Measurements from ENCODE around the gene PSMB5. TPM values are rescaled to one million over a fixed set of nuclear protein-coding genes. Genes with fewer than 3 reads are reported as not detected.

Gene PSMB5
- polyA plus RNA-seq, 1 experiment: 282 TPM

GRCh38 chr14:23021889-23022442 is 12.7 kb downstream of the PSMB5 start:
- no peak for DNase-seq (ENCODE audit: low read depth, low spot score)
- no peak for TF ChIP-seq CTCF (IDR thresholded peaks at IDR 0.05; ENCODE audit: low read depth, low read length)
- Histone ChIP-seq H3K27ac (ENCODE audit: low read depth, low read length) (no peak overlapping the region), H3K4me3 (ENCODE audit: low read depth, low read length) (no peak overlapping the region), H3K9me3 (ENCODE audit: control insufficient read depth, insufficient read depth, low read length) (no peaks in the 10 kb centered on the region), H3K27me3 (ENCODE audit: control insufficient read depth, insufficient read depth, low read length) (no peaks in the 10 kb centered on the region)
- POLR2A ChIA-PET: no interaction called here
- CTCF ChIA-PET: interaction anchor here (0.6 to 1.0 kb wide), 2 partner anchors 35 to 285 kb away, joined by 3 to 4 read pairs; partner anchors contain the start of gene BCL2L2

- no peaks in the 10 kb centered on the region for H3K9me3 ChIP-seq (ENCODE audit: control insufficient read depth, insufficient read depth, low read length)
- no peak overlapping the region for H3K27ac ChIP-seq (ENCODE audit: low read depth, low read length)
- H3K27me3 ChIP-seq (ENCODE audit: control insufficient read depth, insufficient read depth, low read length): no peaks in the 10 kb centered on the region
- H3K4me3 ChIP-seq (ENCODE audit: low read depth, low read length): no peak overlapping the region
- DNase-seq (ENCODE audit: low read depth, low spot score): no peak
- no peak for TF ChIP-seq CTCF (IDR thresholded peaks at IDR 0.05; ENCODE audit: low read depth, low read length)
- CTCF ChIA-PET: interaction anchor here (0.6 to 1.6 kb wide), 3 partner anchors 35 to 285 kb away, joined by 3 to 4 read pairs (median 3); partner anchors contain the start of gene BCL2L2
- POLR2A ChIA-PET: no interaction called here
These were observed 13.3 kb downstream of the PSMB5 start for GRCh38 chr14:23021434-23021833.

- POLR2A ChIA-PET: interaction anchor here (0.5 to 0.6 kb wide), 2 partner anchors 9 to 14 kb away, joined by 3 to 4 read pairs; no protein-coding TSS in a partner anchor
These were observed 14.3 kb downstream of the PSMB5 start for GRCh38 chr14:23020143-23021128.

GRCh38 chr14:23018107-23018506 is 16.6 kb downstream of the PSMB5 start:
- Histone ChIP-seq H3K27me3 (ENCODE audit: control insufficient read depth, insufficient read depth, low read length) (no peaks in the 10 kb centered on the region), H3K27ac (ENCODE audit: low read depth, low read length) (no peak overlapping the region), H3K4me3 (ENCODE audit: low read depth, low read length) (no peak overlapping the region), H3K9me3 (ENCODE audit: control insufficient read depth, insufficient read depth, low read length) (no peaks in the 10 kb centered on the region)
- no peak for TF ChIP-seq CTCF (IDR thresholded peaks at IDR 0.05; ENCODE audit: low read depth, low read length)
- ChIA-PET POLR2A (no interaction called here), CTCF (interaction anchor here (0.6 to 1.0 kb wide), 2 partner anchors 23 to 59 kb away, joined by 3 read pairs; no protein-coding TSS in a partner anchor)
- no peak for DNase-seq (ENCODE audit: low read depth, low spot score)

More at GRCh38 chr14:23020143-23021128, 14.3 kb downstream of the PSMB5 start:
- no peak for TF ChIP-seq CTCF (IDR thresholded peaks at IDR 0.05; ENCODE audit: low read depth, low read length)
- CTCF ChIA-PET: interaction anchor here (1.1 to 1.6 kb wide), 2 partner anchors 34 to 37 kb away, joined by 3 to 4 read pairs; no protein-coding TSS in a partner anchor
- Histone ChIP-seq H3K27ac (ENCODE audit: low read depth, low read length) (no peak overlapping the region), H3K27me3 (ENCODE audit: control insufficient read depth, insufficient read depth, low read length) (no peaks in the 10 kb centered on the region), H3K4me3 (ENCODE audit: low read depth, low read length) (no peak overlapping the region), H3K9me3 (ENCODE audit: control insufficient read depth, insufficient read depth, low read length) (no peaks in the 10 kb centered on the region)
- no peak for DNase-seq (ENCODE audit: low read depth, low spot score)

All from AG04450 (cell line).